ENCODE data around the gene DNAH8. TPM values are rescaled to one million over a fixed set of nuclear protein-coding genes. Genes with fewer than 3 reads are reported as not detected.
A peak's percentile ranks its signal among the peaks of the same experiment; 100 is the strongest.
"Not testable (repeated sequence)": the region's sequence is repeated elsewhere in the genome, so short reads cannot be mapped to it uniquely, and the experiment has no call there.

Gene DNAH8
- total and polyA plus RNA-seq, 11 donors, result 0.02 to 0.50 (median 0.02) TPM; not detected in 8

- H3K9me3 ChIP-seq, result no peaks in the 10 kb centered on the region
- H3K36me3 ChIP-seq, result no peaks in the 10 kb centered on the region
- TF ChIP-seq CTCF (IDR thresholded peaks at IDR 0.05) (no peak), POLR2A (IDR thresholded peaks at IDR 0.05) (no peak)
- no peak overlapping the region for H3K27ac ChIP-seq
- ATAC-seq (no peak), DNase-seq (no peak)
- peaks cover 0 to 25% (median 7%) of the 10 kb centered on the region in 9 donors for H3K27me3 ChIP-seq
- H3K4me1 ChIP-seq, result no peaks in the 10 kb centered on the region
- H3K4me3 ChIP-seq, result no peak overlapping the region
- intact Hi-C loops (cut with DNase I), result no loop called here
- 74 to 81% (median 77%) methylated on average over 2 of the region's 2 CpGs for WGBS, 4 donors
Measured at GRCh38 chr6:38867726-38868125, 152.6 kb downstream of the DNAH8 start.

GRCh38 chr6:38871741-38872568 lies 156.8 kb downstream of the DNAH8 start:
- Histone ChIP-seq H3K36me3 (no peaks in the 10 kb centered on the region), H3K9me3 (no peaks in the 10 kb centered on the region), H3K4me1 (peaks cover 0 to 5% (median 0%) of the 10 kb centered on the region in 12 donors), H3K27me3 (peaks cover 0 to 19% (median 0%) of the 10 kb centered on the region in 9 donors), H3K4me3 (no peak overlapping the region), H3K27ac (no peak overlapping the region)
- intact Hi-C loops (cut with DNase I), result loop anchor here (1.0 to 10.0 kb wide), 9 partner anchors 63 to 440 kb away; partner anchors contain the start of gene KCNK17 (in 1 of the 10)
- DNase-seq (peak in 2 of 5 donors; percentile 27 to 36), ATAC-seq (peak in 1 of 4 donors; percentile 42)
- 36 to 38% (median 37%) methylated on average over 15 of the region's 15 CpGs for WGBS, 4 donors
- no peak for TF ChIP-seq POLR2A (IDR thresholded peaks at IDR 0.05)
- peak; percentile 69 to 87 (median 76) for TF ChIP-seq CTCF (IDR thresholded peaks at IDR 0.05)

- DNase-seq (no peak), ATAC-seq (no peak)
- WGBS, 4 donors, result 59 to 74% (median 64%) methylated on average over 6 of the region's 6 CpGs
- H3K27ac ChIP-seq, result no peak overlapping the region
- no peaks in the 10 kb centered on the region for H3K36me3 ChIP-seq
- intact Hi-C loops (cut with DNase I), result loop anchor here (2.0 to 10.0 kb wide), 8 partner anchors 62 to 439 kb away; partner anchors contain the start of gene KCNK17 (in 1 of the 10)
- TF ChIP-seq POLR2A (IDR thresholded peaks at IDR 0.05), result no peak
- no peak for TF ChIP-seq CTCF (IDR thresholded peaks at IDR 0.05)
- H3K4me1 ChIP-seq, result peaks cover 0 to 11% (median 0%) of the 10 kb centered on the region in 12 donors
- H3K27me3 ChIP-seq, result peaks cover 0 to 19% (median 0%) of the 10 kb centered on the region in 9 donors
- no peak overlapping the region for H3K4me3 ChIP-seq
- H3K9me3 ChIP-seq, result no peaks in the 10 kb centered on the region
Measured at GRCh38 chr6:38873001-38873400, 157.9 kb downstream of the DNAH8 start.

GRCh38 chr6:38873816-38874215 lies 158.7 kb downstream of the DNAH8 start:
- not testable (repeated sequence) for H3K9me3 ChIP-seq, H3K4me3 ChIP-seq, DNase-seq, ATAC-seq, H3K27ac ChIP-seq, H3K36me3 ChIP-seq
- intact Hi-C loops (cut with DNase I), result loop anchor here (2.0 to 10.0 kb wide), 8 partner anchors 61 to 438 kb away; partner anchors contain the start of gene KCNK17 (in 1 of the 10)
- Histone ChIP-seq H3K27me3 (peaks cover 0 to 19% (median 0%) of the 10 kb centered on the region in 9 donors), H3K4me1 (peaks cover 0 to 13% (median 0%) of the 10 kb centered on the region in 12 donors)
- 74 to 85% (median 80%) methylated on average over 1 of the region's 1 CpG for WGBS, 4 donors
